ENCODE measurements around the gene MKLN1.

- TF ChIP-seq CTCF (IDR thresholded peaks at IDR 0.05 in 2 of 3, conservative IDR thresholded peaks at IDR 0.05 in 1 of 3; ENCODE audit: control insufficient read depth in 2 of 3, extremely low read depth in 1 of 3, insufficient read depth in 1 of 3, low read depth in 3 of 3, low read length in 3 of 3) (no peak), NFIC (IDR thresholded peaks at IDR 0.05; ENCODE audit: low read depth, low read length) (no peak), SMC3 (IDR thresholded peaks at IDR 0.05; ENCODE audit: borderline replicate concordance, low read length) (no peak), MLLT1 (IDR thresholded peaks at IDR 0.05) (no peak), POLR2A (IDR thresholded peaks at IDR 0.05; ENCODE audit: low read depth, low read length) (no peak), RELA (IDR thresholded peaks at IDR 0.05; ENCODE audit: borderline replicate concordance, partially characterized antibody) (no peak), ZBED1 (IDR thresholded peaks at IDR 0.05; ENCODE audit: borderline replicate concordance) (no peak), POLR2AphosphoS5 (IDR thresholded peaks at IDR 0.05; ENCODE audit: low read length) (no peak), MEF2A (IDR thresholded peaks at IDR 0.05; ENCODE audit: insufficient read depth, low read depth, low read length) (no peak), NR2C1 (IDR thresholded peaks at IDR 0.05) (no peak)
These were observed 39.2 kb upstream of the MKLN1 start for GRCh38 chr7:131288450-131288849.

Measured in GM12878 (cell line).